Progenitor cell of endocrine pancreas (in vitro differentiated cells): Measurements from ENCODE around the gene RAB44. TPM values are rescaled to one million over a fixed set of nuclear protein-coding genes. Genes with fewer than 3 reads are reported as not detected.

Experiments used
- DNase-seq: peaks from one replicate; pipeline ENCODE4 v3.0.0; 2021; ENCODE audit warnings: low spot score; ENCODE audit not compliant: unreplicated experiment
- H3K27ac Mint-ChIP-seq: 2 replicates; pipeline ENCODE4 v1.8.0; 2021; ENCODE audit warnings: mild to moderate bottlenecking, moderate library complexity, mixed read lengths
- H3K27me3 Mint-ChIP-seq: 2 replicates; pipeline ENCODE4 v1.8.0; 2021; ENCODE audit warnings: mixed read lengths
- H3K36me3 Mint-ChIP-seq: 2 replicates; pipeline ENCODE4 v1.8.0; 2022; ENCODE audit warnings: mixed read lengths; ENCODE audit not compliant: insufficient read depth
- H3K4me1 Mint-ChIP-seq: 2 replicates; pipeline ENCODE4 v1.8.0; 2021; ENCODE audit warnings: low read depth, mixed read lengths
- H3K4me3 Mint-ChIP-seq: 2 replicates; pipeline ENCODE4 v1.8.0; 2021; ENCODE audit warnings: low read depth, mild to moderate bottlenecking, moderate library complexity, mixed read lengths
- H3K9me3 Mint-ChIP-seq: 2 replicates; pipeline ENCODE4 v1.8.0; 2021; ENCODE audit warnings: low read depth, mixed read lengths
- CTCF ChIP-seq: fragments of 200-600 bp; sonication (generic); IDR thresholded peaks from one replicate; pipeline ENCODE4 v1.5.0; 2021; ENCODE audit warnings: antibody characterized with exemption, mild to moderate bottlenecking; ENCODE audit not compliant: unreplicated experiment
- total RNA-seq: library from RNA; stranded (reverse); gene quantifications from 2 replicates; pipeline ENCODE4 v1.2.1, GENCODE V29; 2021

The RAB44 gene
- total RNA-seq, 1 donor from 2014 or later: not detected

DNA sequence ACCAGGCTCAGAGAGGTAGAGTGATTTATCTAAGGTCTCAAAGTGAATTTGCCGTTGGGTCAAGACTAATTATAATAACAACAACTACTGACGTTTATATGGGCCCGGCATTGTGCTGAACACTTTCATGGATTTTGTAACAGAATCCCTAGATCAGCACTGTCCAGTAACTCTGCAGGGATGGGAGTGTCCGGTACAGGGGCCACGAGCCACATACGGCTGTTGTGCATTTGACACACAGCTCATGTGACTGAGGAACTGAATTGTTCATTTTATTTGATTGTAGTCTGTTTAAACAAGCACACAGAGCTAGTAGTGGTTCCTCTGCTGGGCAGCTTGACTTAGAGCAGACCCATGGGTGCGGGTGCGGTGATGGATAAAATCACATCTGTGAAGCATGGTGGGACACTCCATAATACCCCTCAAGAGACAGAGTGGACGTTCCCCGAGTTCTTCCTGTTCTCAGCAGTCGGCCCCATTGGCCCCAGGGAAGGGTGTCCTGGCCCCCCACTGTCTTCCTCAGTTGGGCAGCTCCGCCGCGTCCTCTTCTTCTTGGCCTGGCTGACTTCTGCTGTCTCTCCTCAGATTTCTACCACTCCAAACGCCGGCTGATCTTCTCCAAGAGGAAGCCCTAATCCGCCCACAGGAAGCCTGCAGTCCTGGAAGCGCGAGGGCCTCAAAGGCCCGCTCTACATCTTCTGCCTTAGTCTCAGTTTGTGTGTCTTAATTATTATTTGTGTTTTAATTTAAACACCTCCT lies 12.3 kb upstream of the RAB44 start:
- Mint-ChIP-seq H3K36me3 (peaks cover 1% of the 10 kb centered on the region), H3K27me3 (peaks cover 38% of the 10 kb centered on the region), H3K4me3 (no peak overlapping the region), H3K4me1 (peaks cover 10% of the 10 kb centered on the region), H3K27ac (no peak overlapping the region), H3K9me3 (no peaks in the 10 kb centered on the region)
- DNase-seq: no peak
- TF ChIP-seq CTCF: no peak

DNA sequence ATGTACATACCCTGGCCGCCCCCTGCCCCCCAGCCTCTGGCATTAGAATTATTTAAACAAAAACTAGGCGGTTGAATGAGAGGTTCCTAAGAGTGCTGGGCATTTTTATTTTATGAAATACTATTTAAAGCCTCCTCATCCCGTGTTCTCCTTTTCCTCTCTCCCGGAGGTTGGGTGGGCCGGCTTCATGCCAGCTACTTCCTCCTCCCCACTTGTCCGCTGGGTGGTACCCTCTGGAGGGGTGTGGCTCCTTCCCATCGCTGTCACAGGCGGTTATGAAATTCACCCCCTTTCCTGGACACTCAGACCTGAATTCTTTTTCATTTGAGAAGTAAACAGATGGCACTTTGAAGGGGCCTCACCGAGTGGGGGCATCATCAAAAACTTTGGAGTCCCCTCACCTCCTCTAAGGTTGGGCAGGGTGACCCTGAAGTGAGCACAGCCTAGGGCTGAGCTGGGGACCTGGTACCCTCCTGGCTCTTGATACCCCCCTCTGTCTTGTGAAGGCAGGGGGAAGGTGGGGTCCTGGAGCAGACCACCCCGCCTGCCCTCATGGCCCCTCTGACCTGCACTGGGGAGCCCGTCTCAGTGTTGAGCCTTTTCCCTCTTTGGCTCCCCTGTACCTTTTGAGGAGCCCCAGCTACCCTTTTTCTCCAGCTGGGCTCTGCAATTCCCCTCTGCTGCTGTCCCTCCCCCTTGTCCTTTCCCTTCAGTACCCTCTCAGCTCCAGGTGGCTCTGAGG lies 11.5 kb upstream of the RAB44 start:
- DNase-seq: no peak
- no peak overlapping the region for H3K4me3 Mint-ChIP-seq
- peaks cover 38% of the 10 kb centered on the region for H3K27me3 Mint-ChIP-seq
- H3K4me1 Mint-ChIP-seq: peaks cover 7% of the 10 kb centered on the region
- H3K36me3 Mint-ChIP-seq: peaks cover 1% of the 10 kb centered on the region
- H3K9me3 Mint-ChIP-seq: no peaks in the 10 kb centered on the region
- TF ChIP-seq CTCF: no peak
- no peak overlapping the region for H3K27ac Mint-ChIP-seq

- Mint-ChIP-seq H3K4me1 (peaks cover 7% of the 10 kb centered on the region), H3K4me3 (no peak overlapping the region), H3K27me3 (peaks cover 35% of the 10 kb centered on the region), H3K27ac (no peak overlapping the region), H3K9me3 (no peaks in the 10 kb centered on the region), H3K36me3 (peaks cover 1% of the 10 kb centered on the region)
- DNase-seq: no peak
- TF ChIP-seq CTCF: no peak
Observed at GRCh38 chr6:36686668-36687513, 10.7 kb upstream of the RAB44 start.

- peaks cover 1% of the 10 kb centered on the region for H3K36me3 Mint-ChIP-seq
- TF ChIP-seq CTCF: no peak
- H3K27me3 Mint-ChIP-seq: peaks cover 33% of the 10 kb centered on the region
- H3K27ac Mint-ChIP-seq: no peak overlapping the region
- H3K9me3 Mint-ChIP-seq: no peaks in the 10 kb centered on the region
- no peak for DNase-seq
- no peak overlapping the region for H3K4me3 Mint-ChIP-seq
- peaks cover 5% of the 10 kb centered on the region for H3K4me1 Mint-ChIP-seq
Observed at GRCh38 chr6:36688063-36688738, 9.4 kb upstream of the RAB44 start.

DNA sequence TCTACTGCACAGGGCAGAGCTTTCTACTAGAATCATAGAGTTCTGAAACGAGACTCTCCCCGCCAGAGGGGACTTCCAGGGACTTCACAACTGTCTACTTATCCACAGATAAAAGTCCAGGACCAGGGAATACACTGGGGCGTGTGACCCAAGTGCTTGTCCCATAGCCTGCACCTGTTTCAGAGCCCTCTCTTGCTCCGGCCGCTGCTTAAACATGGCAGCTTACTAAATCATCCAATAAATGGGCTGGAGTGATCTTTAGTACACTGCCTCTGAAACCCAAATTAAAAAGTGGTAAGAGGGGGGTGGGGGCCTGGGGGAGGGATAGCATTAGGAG lies 8.9 kb upstream of the RAB44 start:
- Mint-ChIP-seq H3K36me3 (peaks cover under 1% of the 10 kb centered on the region), H3K4me1 (peaks cover 1% of the 10 kb centered on the region), H3K27ac (no peak overlapping the region), H3K27me3 (peaks cover 33% of the 10 kb centered on the region), H3K9me3 (no peaks in the 10 kb centered on the region), H3K4me3 (no peak overlapping the region)
- no peak for TF ChIP-seq CTCF
- DNase-seq: no peak
